Measurements from ENCODE around the gene ASCL5.

ASCL5 gene

DNA sequence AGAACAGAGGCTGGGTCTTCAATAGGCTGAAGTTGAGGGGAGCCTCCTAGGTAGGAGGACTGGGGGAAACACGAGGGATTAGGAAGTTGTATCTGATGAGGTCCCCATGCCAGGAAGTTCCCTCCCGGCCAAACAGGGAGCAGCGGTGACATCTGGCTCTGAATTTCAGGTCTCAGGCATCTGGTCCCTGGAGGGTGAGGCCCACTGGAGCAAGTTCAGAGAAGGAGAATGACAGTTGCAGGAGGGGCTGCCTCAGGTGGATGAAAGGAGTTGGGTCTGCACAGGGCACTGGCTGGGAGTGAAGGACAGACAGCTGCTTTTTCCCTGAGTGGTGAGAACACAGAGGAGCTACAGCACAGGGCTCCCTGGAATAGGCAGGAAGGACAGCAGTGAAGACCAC lies 18.1 kb upstream of the ASCL5 start:
- Histone ChIP-seq H3K9me3 (ENCODE audit: control insufficient read depth, insufficient read depth, low read length) (no peaks in the 10 kb centered on the region), H3K36me3 (ENCODE audit: control insufficient read depth, low read length) (peaks cover 17% of the 10 kb centered on the region; the same call in 1 of the 2 replicates), H3K79me2 (ENCODE audit: control insufficient read depth, low read length) (no peaks in the 10 kb centered on the region)

DNA sequence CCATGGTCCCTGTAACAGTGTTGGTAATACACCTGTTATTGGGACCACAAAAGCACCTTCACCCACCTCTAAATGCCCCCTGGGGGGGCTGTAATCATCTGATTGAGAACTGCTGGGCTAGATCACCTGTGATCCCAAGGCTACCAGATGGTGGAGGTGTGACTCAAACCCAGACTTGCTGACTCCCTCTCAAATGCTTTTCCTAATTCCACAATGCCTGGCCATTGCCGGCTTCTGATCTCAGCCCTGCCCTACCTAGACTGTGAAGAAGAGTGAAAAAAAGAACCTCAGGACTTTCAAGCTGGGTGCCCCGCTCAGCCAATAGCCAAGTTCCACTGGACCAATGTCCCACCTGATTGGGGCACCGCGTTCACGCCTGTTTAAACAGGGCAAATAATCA lies 17.7 kb upstream of the ASCL5 start:
- Histone ChIP-seq H3K27ac (ENCODE audit: low read depth, low read length) (no peak overlapping the region), H3K4me3 (ENCODE audit: low read length) (no peak overlapping the region), H3K27me3 (ENCODE audit: control insufficient read depth, low read length) (no peaks in the 10 kb centered on the region), H4K20me1 (ENCODE audit: control insufficient read depth, insufficient read depth, low read depth, low read length) (peaks cover 3% of the 10 kb centered on the region; the same call in 1 of the 2 replicates), H3K36me3 (ENCODE audit: control insufficient read depth, low read length) (peaks cover 13% of the 10 kb centered on the region; the same call in 1 of the 2 replicates), H3K9me2 (replicated peaks; ENCODE audit: control insufficient read depth, low read length) (no peaks in the 10 kb centered on the region), H3K9me3 (ENCODE audit: control insufficient read depth, insufficient read depth, low read length) (no peaks in the 10 kb centered on the region), H3K4me1 (ENCODE audit: control insufficient read depth, low read length) (no peaks in the 10 kb centered on the region), H3F3A (ENCODE audit: control insufficient read depth, insufficient read depth) (no peaks in the 10 kb centered on the region), H3K4me2 (ENCODE audit: low read length) (no peak overlapping the region), H3K79me2 (ENCODE audit: control insufficient read depth, low read length) (no peaks in the 10 kb centered on the region)
- TF ChIP-seq, protein P1, sequence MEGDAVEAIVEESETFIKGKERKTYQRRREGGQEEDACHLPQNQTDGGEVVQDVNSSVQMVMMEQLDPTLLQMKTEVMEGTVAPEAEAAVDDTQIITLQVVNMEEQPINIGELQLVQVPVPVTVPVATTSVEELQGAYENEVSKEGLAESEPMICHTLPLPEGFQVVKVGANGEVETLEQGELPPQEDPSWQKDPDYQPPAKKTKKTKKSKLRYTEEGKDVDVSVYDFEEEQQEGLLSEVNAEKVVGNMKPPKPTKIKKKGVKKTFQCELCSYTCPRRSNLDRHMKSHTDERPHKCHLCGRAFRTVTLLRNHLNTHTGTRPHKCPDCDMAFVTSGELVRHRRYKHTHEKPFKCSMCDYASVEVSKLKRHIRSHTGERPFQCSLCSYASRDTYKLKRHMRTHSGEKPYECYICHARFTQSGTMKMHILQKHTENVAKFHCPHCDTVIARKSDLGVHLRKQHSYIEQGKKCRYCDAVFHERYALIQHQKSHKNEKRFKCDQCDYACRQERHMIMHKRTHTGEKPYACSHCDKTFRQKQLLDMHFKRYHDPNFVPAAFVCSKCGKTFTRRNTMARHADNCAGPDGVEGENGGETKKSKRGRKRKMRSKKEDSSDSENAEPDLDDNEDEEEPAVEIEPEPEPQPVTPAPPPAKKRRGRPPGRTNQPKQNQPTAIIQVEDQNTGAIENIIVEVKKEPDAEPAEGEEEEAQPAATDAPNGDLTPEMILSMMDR (IDR thresholded peaks at IDR 0.05; ENCODE audit: low read depth, low read length, poor library complexity, severe bottlenecking) = no peak
- TF ChIP-seq EZH2phosphoT487 (IDR thresholded peaks at IDR 0.05; ENCODE audit: borderline replicate concordance, low read length) = no peak

More for the DNA sequence above, 18.1 kb upstream of the ASCL5 start:
- Histone ChIP-seq H3F3A (ENCODE audit: control insufficient read depth, insufficient read depth) (no peaks in the 10 kb centered on the region), H4K20me1 (ENCODE audit: control insufficient read depth, insufficient read depth, low read depth, low read length) (peaks cover 3% of the 10 kb centered on the region; the same call in 1 of the 2 replicates), H3K27ac (ENCODE audit: low read depth, low read length) (no peak overlapping the region), H3K4me1 (ENCODE audit: control insufficient read depth, low read length) (no peaks in the 10 kb centered on the region), H3K4me3 (ENCODE audit: low read length) (no peak overlapping the region), H3K27me3 (ENCODE audit: control insufficient read depth, low read length) (no peaks in the 10 kb centered on the region), H3K4me2 (ENCODE audit: low read length) (no peak overlapping the region), H3K9me2 (replicated peaks; ENCODE audit: control insufficient read depth, low read length) (no peaks in the 10 kb centered on the region)
- TF ChIP-seq EZH2phosphoT487 (IDR thresholded peaks at IDR 0.05; ENCODE audit: borderline replicate concordance, low read length) = no peak
- TF ChIP-seq, protein P1 (IDR thresholded peaks at IDR 0.05; ENCODE audit: low read depth, low read length, poor library complexity, severe bottlenecking) = no peak

DNA sequence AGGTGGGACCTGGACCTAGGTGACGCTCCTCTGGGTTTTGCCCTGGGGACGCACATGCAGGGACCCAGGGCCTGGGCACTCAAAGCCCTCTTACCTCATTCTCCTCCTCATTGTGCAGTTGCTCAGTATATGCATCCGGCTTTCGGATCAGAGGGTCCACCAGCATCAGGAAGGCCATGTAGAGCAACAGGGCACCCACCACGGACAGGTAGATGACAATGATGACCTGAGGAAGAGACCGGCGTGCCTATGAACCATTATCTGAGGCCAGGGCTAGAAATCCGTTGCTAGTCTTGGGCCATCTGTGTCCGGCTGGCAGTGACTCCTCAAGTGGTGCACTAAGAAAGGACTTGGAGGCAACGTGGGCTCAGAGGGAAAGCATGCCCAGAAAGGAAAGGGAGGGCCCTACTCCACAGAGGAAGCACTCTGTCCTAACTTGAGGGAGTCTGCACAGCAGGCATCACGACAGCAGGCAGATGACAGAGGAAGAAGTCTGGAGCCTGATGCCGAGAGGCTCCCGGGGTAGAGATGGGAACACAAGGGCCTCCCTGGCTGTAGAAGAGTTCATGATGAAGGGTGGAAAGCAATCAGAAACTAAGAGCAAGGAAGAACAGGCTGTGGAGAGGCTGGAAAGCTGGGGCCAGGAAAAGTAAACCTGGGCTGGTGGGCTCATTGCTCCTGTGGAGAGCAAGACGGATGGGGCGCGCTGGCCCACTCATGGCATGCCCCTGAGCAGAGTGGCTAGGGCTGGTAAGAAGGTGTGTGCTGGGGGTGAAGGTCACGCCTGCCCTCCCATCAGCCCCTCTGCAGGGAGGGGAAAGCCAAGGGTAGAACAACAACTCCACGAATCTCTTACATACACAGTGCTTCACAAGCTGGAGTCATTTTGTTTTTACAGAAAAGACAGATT lies 17.0 kb upstream of the ASCL5 start:
- Histone ChIP-seq H3K27me3 (ENCODE audit: control insufficient read depth, low read length) (no peaks in the 10 kb centered on the region), H3K9me2 (replicated peaks; ENCODE audit: control insufficient read depth, low read length) (no peaks in the 10 kb centered on the region), H3K9me3 (ENCODE audit: control insufficient read depth, insufficient read depth, low read length) (no peaks in the 10 kb centered on the region), H3K27ac (ENCODE audit: low read depth, low read length) (no peak overlapping the region), H4K20me1 (ENCODE audit: control insufficient read depth, insufficient read depth, low read depth, low read length) (no peaks in the 10 kb centered on the region; the same call in 1 of the 2 replicates), H3K36me3 (ENCODE audit: control insufficient read depth, low read length) (peaks cover 11% of the 10 kb centered on the region; the same call in 1 of the 2 replicates), H3K4me1 (ENCODE audit: control insufficient read depth, low read length) (no peaks in the 10 kb centered on the region), H3F3A (ENCODE audit: control insufficient read depth, insufficient read depth) (no peaks in the 10 kb centered on the region), H3K79me2 (ENCODE audit: control insufficient read depth, low read length) (no peaks in the 10 kb centered on the region), H3K4me3 (ENCODE audit: low read length) (no peak overlapping the region), H3K4me2 (ENCODE audit: low read length) (no peak overlapping the region)
- TF ChIP-seq, protein P1 (IDR thresholded peaks at IDR 0.05; ENCODE audit: low read depth, low read length, poor library complexity, severe bottlenecking) = no peak
- TF ChIP-seq EZH2phosphoT487 (IDR thresholded peaks at IDR 0.05; ENCODE audit: borderline replicate concordance, low read length) = no peak
